H9 (cell line): Measurements from ENCODE around the gene ZC3H18. TPM values are rescaled to one million over a fixed set of nuclear protein-coding genes. Genes with fewer than 3 reads are reported as not detected.

Experiments used
- DNase-seq: peaks from one replicate; pipeline ENCODE4 v3.0.0-alpha.2; 2017
- H2AFZ ChIP-seq: one replicate; pipeline ENCODE4 v1.6.1; 2013; ENCODE audit warnings: mild to moderate bottlenecking, low read length, control low read depth, moderate library complexity
- H2AK5ac ChIP-seq: 2 replicates; pipeline ENCODE4 v1.6.1; 2013; ENCODE audit warnings: low read length, control low read depth, mixed read lengths; ENCODE audit not compliant: insufficient read length
- H2BK120ac ChIP-seq: one replicate; pipeline ENCODE4 v1.6.1; 2013; ENCODE audit warnings: low read depth, mild to moderate bottlenecking, low read length, control low read depth, inconsistent platforms; ENCODE audit not compliant: poor library complexity, severe bottlenecking
- H2BK12ac ChIP-seq: 2 replicates; pipeline ENCODE4 v1.6.1; 2013; ENCODE audit warnings: low read length, control low read depth, mixed read lengths, low read depth; ENCODE audit not compliant: insufficient read length
- H2BK15ac ChIP-seq: 2 replicates; pipeline ENCODE4 v1.6.1; 2013; ENCODE audit warnings: low read depth, low read length, control low read depth
- H2BK20ac ChIP-seq: one replicate; pipeline ENCODE4 v1.6.1; 2013; ENCODE audit warnings: low read depth, mild to moderate bottlenecking, low read length, control low read depth, inconsistent platforms; ENCODE audit not compliant: poor library complexity, severe bottlenecking
- H2BK5ac ChIP-seq: 2 replicates; pipeline ENCODE4 v1.6.1; 2013; ENCODE audit warnings: low read length, control low read depth, mixed read lengths; ENCODE audit not compliant: insufficient read length
- H3K14ac ChIP-seq: 2 replicates; pipeline ENCODE4 v1.6.1; 2013; ENCODE audit warnings: low read length, control low read depth; ENCODE audit not compliant: insufficient read depth
- H3K18ac ChIP-seq: 2 replicates; pipeline ENCODE4 v1.6.1; 2013; ENCODE audit warnings: low read depth, mild to moderate bottlenecking, mixed read lengths, low read length, control low read depth; ENCODE audit not compliant: insufficient read length
- H3K23ac ChIP-seq: 2 replicates; pipeline ENCODE4 v1.6.1; 2013; ENCODE audit warnings: low read length, control low read depth, mixed read lengths, low read depth; ENCODE audit not compliant: insufficient read length
- H3K23me2 ChIP-seq: 2 replicates; pipeline ENCODE4 v1.6.1; 2013; ENCODE audit warnings: low read depth, mild to moderate bottlenecking, mixed read lengths, low read length, control low read depth; ENCODE audit not compliant: insufficient read length, poor library complexity, severe bottlenecking
- H3K27ac ChIP-seq: 2 replicates; pipeline ENCODE4 v1.5.1; 2013; ENCODE audit warnings: low read length, control low read depth, mixed read lengths, low read depth; ENCODE audit not compliant: insufficient read length
- H3K27me3 ChIP-seq: 2 replicates; pipeline ENCODE4 v1.6.1; 2013; ENCODE audit warnings: low read length, control low read depth, inconsistent platforms; ENCODE audit not compliant: insufficient read depth
- H3K4ac ChIP-seq: 2 replicates; pipeline ENCODE4 v1.6.1; 2013; ENCODE audit warnings: low read depth, mild to moderate bottlenecking, control low read depth, inconsistent platforms, low read length, moderate library complexity
- H3K4me1 ChIP-seq: 2 replicates; pipeline ENCODE4 v1.6.1; 2013; ENCODE audit warnings: low read length, control low read depth, inconsistent platforms; ENCODE audit not compliant: insufficient read depth
- H3K4me2 ChIP-seq: 2 replicates; pipeline ENCODE4 v1.6.1; 2013; ENCODE audit warnings: low read length, control low read depth, mixed read lengths; ENCODE audit not compliant: insufficient read length, insufficient read depth
- H3K56ac ChIP-seq: 2 replicates; pipeline ENCODE4 v1.6.1; 2013; ENCODE audit warnings: low read depth, mild to moderate bottlenecking, mixed read lengths, low read length, control low read depth; ENCODE audit not compliant: insufficient read length
- H3K79me1 ChIP-seq: 2 replicates; pipeline ENCODE4 v1.6.1; 2013; ENCODE audit warnings: low read depth, mild to moderate bottlenecking, moderate library complexity, low read length, control low read depth, inconsistent platforms; ENCODE audit not compliant: insufficient read depth, poor library complexity, severe bottlenecking
- H3K79me2 ChIP-seq: 2 replicates; pipeline ENCODE4 v1.6.1; 2013; ENCODE audit warnings: low read length, control low read depth, inconsistent platforms; ENCODE audit not compliant: insufficient read depth
- H3K9ac ChIP-seq: 2 replicates; pipeline ENCODE4 v1.6.1; 2013; ENCODE audit warnings: low read length, control low read depth, mixed read lengths; ENCODE audit not compliant: insufficient read length; ENCODE audit errors: extremely low read depth
- H3K9me3 ChIP-seq: one replicate; pipeline ENCODE4 v1.6.1; 2013; ENCODE audit warnings: low read depth, low read length, inconsistent platforms; ENCODE audit not compliant: control insufficient read depth
- H3T11ph ChIP-seq: one replicate; pipeline ENCODE4 v1.6.1; 2013; ENCODE audit warnings: mild to moderate bottlenecking, low read length, control low read depth, inconsistent platforms
- H4K20me1 ChIP-seq: one replicate; pipeline ENCODE4 v1.6.1; 2013; ENCODE audit not compliant: control insufficient read depth, insufficient read length, insufficient read depth
- H4K5ac ChIP-seq: 2 replicates; pipeline ENCODE4 v1.6.1; 2013; ENCODE audit warnings: low read depth, mild to moderate bottlenecking, mixed read lengths, low read length, control low read depth; ENCODE audit not compliant: insufficient read length
- H4K8ac ChIP-seq: replicated peaks from 2 replicates; pipeline ENCODE4 v1.6.1; 2013; ENCODE audit warnings: low read length, control low read depth, mixed read lengths, low read depth; ENCODE audit not compliant: insufficient read length
- H4K91ac ChIP-seq: 2 replicates; pipeline ENCODE4 v1.6.1; 2013; ENCODE audit warnings: low read depth, mild to moderate bottlenecking, moderate library complexity, mixed read lengths, low read length, control low read depth; ENCODE audit not compliant: insufficient read length
- H3K27ac Mint-ChIP-seq, 3 experiments: 2 replicates in 2 of 3; 3 replicates in 1 of 3; pipeline ENCODE4 v1.8.0; 2020 to 2021; ENCODE audit warnings: mixed read lengths in 3 of 3, mild to moderate bottlenecking in 1 of 3, moderate library complexity in 1 of 3
- H3K27me3 Mint-ChIP-seq: 2 replicates; pipeline ENCODE4 v1.8.0; 2021; ENCODE audit warnings: low read depth, mild to moderate bottlenecking, moderate library complexity, mixed read lengths
- H3K36me3 Mint-ChIP-seq, 3 experiments: 2 replicates in 2 of 3; 3 replicates in 1 of 3; pipeline ENCODE4 v1.8.0; 2020 to 2021; ENCODE audit warnings: low read depth in 3 of 3, mixed read lengths in 3 of 3; ENCODE audit not compliant: insufficient read depth in 1 of 3
- H3K4me1 Mint-ChIP-seq, 2 experiments: 2 replicates each; pipeline ENCODE4 v1.8.0; 2020; ENCODE audit warnings: mixed read lengths in 2 of 2
- H3K4me3 Mint-ChIP-seq, 2 experiments: 2 replicates in 1 of 2; 3 replicates in 1 of 2; pipeline ENCODE4 v1.8.0; 2020 to 2021; ENCODE audit warnings: mild to moderate bottlenecking in 2 of 2, mixed read lengths in 2 of 2, moderate library complexity in 1 of 2
- H3K9me3 Mint-ChIP-seq, 2 experiments: 2 replicates in 1 of 2; 3 replicates in 1 of 2; pipeline ENCODE4 v1.8.0; 2020; ENCODE audit warnings: mild to moderate bottlenecking in 2 of 2, mixed read lengths in 2 of 2, moderate library complexity in 1 of 2
- WGBS: extraction: QIAGEN DNeasy Blood & Tissue Kit; methylation state at CpG from one replicate; pipeline ENCODE4 v1.1.7; 2013; ENCODE audit warnings: missing lambda C conversion rate, low lambda C conversion rate, mixed read lengths; ENCODE audit not compliant: insufficient read length; ENCODE audit errors: extremely low coverage; 5-methylcytosine and 5-hydroxymethylcytosine counted together
- total RNA-seq: library from RNA; stranded (reverse); gene quantifications from 2 replicates; pipeline ENCODE4 v1.2.1, GENCODE V29; 2021
- TF ChIP-seq, protein P1 (sequence below): fragments of 200-600 bp; sonication (generic); conservative IDR thresholded peaks from 3 replicates; pipeline ENCODE4 v1.8.0; 2021; ENCODE audit warnings: antibody characterized with exemption, mild to moderate bottlenecking

The ZC3H18 gene
- total RNA-seq, 1 experiment from 2014 or later = 69.7 TPM

DNA sequence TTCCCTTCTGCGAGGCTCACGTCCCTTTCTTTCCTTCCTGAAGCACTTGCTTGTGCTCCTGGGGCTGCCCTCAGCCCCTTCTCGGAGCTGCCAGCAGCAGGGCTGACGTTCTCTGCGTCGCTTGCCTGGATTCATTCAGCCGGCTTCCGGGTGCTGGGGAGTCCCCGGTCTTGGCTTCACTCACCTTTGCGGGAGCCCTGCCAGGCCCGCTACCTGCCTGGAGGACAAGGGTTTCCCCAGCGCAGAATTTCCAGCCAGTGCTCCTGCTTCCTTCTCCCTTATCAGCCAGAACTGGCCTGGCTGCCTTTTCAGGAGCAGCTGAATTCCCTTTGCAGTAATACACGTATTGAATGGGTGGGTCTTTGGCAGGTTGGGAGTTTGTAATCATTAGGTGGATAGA, 46.1 kb downstream of the ZC3H18 start:
- H3K4me1 ChIP-seq = no peaks in the 10 kb centered on the region
- TF ChIP-seq, protein P1, sequence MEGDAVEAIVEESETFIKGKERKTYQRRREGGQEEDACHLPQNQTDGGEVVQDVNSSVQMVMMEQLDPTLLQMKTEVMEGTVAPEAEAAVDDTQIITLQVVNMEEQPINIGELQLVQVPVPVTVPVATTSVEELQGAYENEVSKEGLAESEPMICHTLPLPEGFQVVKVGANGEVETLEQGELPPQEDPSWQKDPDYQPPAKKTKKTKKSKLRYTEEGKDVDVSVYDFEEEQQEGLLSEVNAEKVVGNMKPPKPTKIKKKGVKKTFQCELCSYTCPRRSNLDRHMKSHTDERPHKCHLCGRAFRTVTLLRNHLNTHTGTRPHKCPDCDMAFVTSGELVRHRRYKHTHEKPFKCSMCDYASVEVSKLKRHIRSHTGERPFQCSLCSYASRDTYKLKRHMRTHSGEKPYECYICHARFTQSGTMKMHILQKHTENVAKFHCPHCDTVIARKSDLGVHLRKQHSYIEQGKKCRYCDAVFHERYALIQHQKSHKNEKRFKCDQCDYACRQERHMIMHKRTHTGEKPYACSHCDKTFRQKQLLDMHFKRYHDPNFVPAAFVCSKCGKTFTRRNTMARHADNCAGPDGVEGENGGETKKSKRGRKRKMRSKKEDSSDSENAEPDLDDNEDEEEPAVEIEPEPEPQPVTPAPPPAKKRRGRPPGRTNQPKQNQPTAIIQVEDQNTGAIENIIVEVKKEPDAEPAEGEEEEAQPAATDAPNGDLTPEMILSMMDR = no peak
- H4K91ac ChIP-seq = no peak overlapping the region
- no peak overlapping the region for H3K56ac ChIP-seq
- no peak overlapping the region for H2BK5ac ChIP-seq
- H2AK5ac ChIP-seq = no peak overlapping the region
- no peak overlapping the region for H3K23ac ChIP-seq
- no peak overlapping the region for H3K4me2 ChIP-seq
- no peak overlapping the region for H3K4me3 Mint-ChIP-seq
- no peak overlapping the region for H3T11ph ChIP-seq
- H4K20me1 ChIP-seq = no peaks in the 10 kb centered on the region
- no peak overlapping the region for H3K4ac ChIP-seq
- no peak overlapping the region for H2BK12ac ChIP-seq
- no peak overlapping the region for H3K27ac ChIP-seq
- H3K9me3 Mint-ChIP-seq = no peaks in the 10 kb centered on the region
- H3K27me3 ChIP-seq = no peaks in the 10 kb centered on the region
- no peak for DNase-seq
- H3K27ac Mint-ChIP-seq = peak overlapping the region; percentile 34 to 97 (median 81); a peak in 5 of 7 replicates
- no peak overlapping the region for H3K9ac ChIP-seq
- H2BK20ac ChIP-seq = no peak overlapping the region
- H3K9me3 ChIP-seq = no peaks in the 10 kb centered on the region
- no peaks in the 10 kb centered on the region; the same call in 1 of the 2 replicates for H3K79me2 ChIP-seq
- H3K79me1 ChIP-seq = no peaks in the 10 kb centered on the region
- H4K5ac ChIP-seq = no peak overlapping the region
- no peak overlapping the region for H2AFZ ChIP-seq
- no peaks in the 10 kb centered on the region for H3K27me3 Mint-ChIP-seq
- H3K4me1 Mint-ChIP-seq = peaks cover 6 to 26% of the 10 kb centered on the region in 2 experiments
- no peak overlapping the region for H2BK15ac ChIP-seq
- H3K14ac ChIP-seq = no peak overlapping the region
- no CpG with 5 or more reads among the region's 13 CpGs for WGBS
- no peak overlapping the region for H2BK120ac ChIP-seq
- no peak overlapping the region for H4K8ac ChIP-seq
- H3K23me2 ChIP-seq = no peaks in the 10 kb centered on the region
- H3K18ac ChIP-seq = no peak overlapping the region
- peaks cover 15 to 49% (median 33%) of the 10 kb centered on the region in 3 experiments for H3K36me3 Mint-ChIP-seq
